GM23338 (cell line): Measurements from ENCODE around the gene FETUB. TPM values are rescaled to one million over a fixed set of nuclear protein-coding genes. Genes with fewer than 3 reads are reported as not detected.

Experiments used
- ATAC-seq: fragments of 200-7000 bp; cut with Tn5 transposase; 3 replicates; pipeline ENCODE4 v1.9.1; 2020
- DNase-seq: peaks from one replicate; pipeline ENCODE4 v3.0.0-alpha.2; 2015; ENCODE audit warnings: low spot score
- H2AFZ ChIP-seq: fragments of 200-600 bp; sonication (generic); 2 replicates; pipeline ENCODE4 v1.8.0; 2016; ENCODE audit warnings: antibody characterized with exemption, mild to moderate bottlenecking, moderate library complexity
- H3F3A ChIP-seq: fragments of 200-600 bp; sonication (generic); replicated peaks from 2 replicates; pipeline ENCODE4 v1.8.0; 2017; ENCODE audit warnings: antibody characterized with exemption, mixed run types, low read depth
- H3K27ac ChIP-seq: fragments of 200-600 bp; sonication (generic); 2 replicates; pipeline ENCODE4 v1.6.1; 2016; ENCODE audit warnings: low read depth
- H3K27me3 ChIP-seq: fragments of 200-600 bp; sonication (generic); 2 replicates; pipeline ENCODE4 v1.8.0; 2016; ENCODE audit warnings: mild to moderate bottlenecking, mixed run types, moderate library complexity; ENCODE audit not compliant: insufficient read depth
- H3K36me3 ChIP-seq: fragments of 200-600 bp; sonication (generic); 2 replicates; pipeline ENCODE4 v1.8.0; 2016; ENCODE audit warnings: mild to moderate bottlenecking; ENCODE audit not compliant: insufficient read depth
- H3K4me1 ChIP-seq: fragments of 200-600 bp; sonication (generic); 2 replicates; pipeline ENCODE4 v1.8.0; 2016; ENCODE audit warnings: mild to moderate bottlenecking, moderate library complexity; ENCODE audit not compliant: insufficient read depth
- H3K4me2 ChIP-seq: fragments of 200-600 bp; sonication (generic); 2 replicates; pipeline ENCODE4 v1.7.1; 2017; ENCODE audit warnings: mixed run types
- H3K4me3 ChIP-seq: fragments of 200-600 bp; sonication (generic); 2 replicates; pipeline ENCODE4 v1.6.1; 2016; ENCODE audit warnings: mixed run types
- H3K79me2 ChIP-seq: fragments of 200-600 bp; sonication (generic); replicated peaks from 2 replicates; pipeline ENCODE4 v1.8.0; 2017; ENCODE audit warnings: mild to moderate bottlenecking; ENCODE audit not compliant: insufficient read depth
- H3K9me2 ChIP-seq: fragments of 200-600 bp; sonication (generic); 2 replicates; pipeline ENCODE4 v1.8.0; 2017; ENCODE audit not compliant: insufficient read depth
- H4K20me1 ChIP-seq: fragments of 200-600 bp; sonication (generic); replicated peaks from 2 replicates; pipeline ENCODE4 v1.8.0; 2017; ENCODE audit warnings: mild to moderate bottlenecking; ENCODE audit not compliant: insufficient read depth
- H3K27ac Mint-ChIP-seq: 2 replicates; pipeline ENCODE4 v1.8.0; 2020; ENCODE audit warnings: inconsistent platforms, mild to moderate bottlenecking, moderate library complexity, mixed read lengths
- H3K27me3 Mint-ChIP-seq: 3 replicates; pipeline ENCODE4 v1.8.0; 2022; ENCODE audit warnings: low read depth, mild to moderate bottlenecking, moderate library complexity, mixed read lengths, inconsistent platforms; ENCODE audit not compliant: insufficient read depth, poor library complexity
- H3K36me3 Mint-ChIP-seq: 3 replicates; pipeline ENCODE4 v1.8.0; 2021; ENCODE audit warnings: low read depth, mild to moderate bottlenecking, inconsistent platforms, moderate library complexity, mixed read lengths
- H3K4me1 Mint-ChIP-seq: 3 replicates; pipeline ENCODE4 v1.8.0; 2020; ENCODE audit warnings: mild to moderate bottlenecking, inconsistent platforms, mixed read lengths
- H3K4me3 Mint-ChIP-seq: 3 replicates; pipeline ENCODE4 v1.8.0; 2021; ENCODE audit warnings: moderate library complexity, mild to moderate bottlenecking, inconsistent platforms, mixed read lengths
- H3K9me3 Mint-ChIP-seq: 3 replicates; pipeline ENCODE4 v1.8.0; 2020; ENCODE audit warnings: moderate library complexity, mild to moderate bottlenecking, inconsistent platforms, mixed read lengths
- CREB1 ChIP-seq: fragments of 250-450 bp; sonication (Bioruptor Pico); IDR thresholded peaks from 2 replicates; pipeline ENCODE4 v1.5.0; 2020; ENCODE audit warnings: low read depth, mild to moderate bottlenecking, moderate library complexity
- CTCF ChIP-seq, 2 experiments: fragments of 200-600 bp in 1 of 2; sonication (generic) in 1 of 2; conservative IDR thresholded peaks; 2 replicates each; pipeline versions ENCODE4 v1.5.1 to v1.6.1; 2016 to 2017; ENCODE audit warnings: antibody characterized with exemption in 2 of 2, low read depth in 2 of 2, mild to moderate bottlenecking in 2 of 2, moderate library complexity in 1 of 2
- ETS1 ChIP-seq: IDR thresholded peaks from 2 replicates; pipeline ENCODE4 v1.6.1; 2016; ENCODE audit warnings: antibody characterized with exemption
- EZH2 ChIP-seq: fragments of 200-600 bp; sonication (generic); IDR thresholded peaks from one replicate; pipeline ENCODE4 v1.8.0; 2017; ENCODE audit warnings: antibody characterized with exemption, mild to moderate bottlenecking, low read depth; ENCODE audit not compliant: unreplicated experiment
- EZH2phosphoT487 ChIP-seq: fragments of 200-600 bp; sonication (generic); IDR thresholded peaks from one replicate; pipeline ENCODE4 v1.8.1; 2018; ENCODE audit warnings: antibody characterized with exemption; ENCODE audit not compliant: unreplicated experiment
- JUNB ChIP-seq: IDR thresholded peaks from one replicate; pipeline ENCODE4 v1.6.1; 2016; ENCODE audit warnings: antibody characterized with exemption; ENCODE audit not compliant: unreplicated experiment
- NANOG ChIP-seq: IDR thresholded peaks from 2 replicates; pipeline ENCODE4 v1.6.1; 2016; ENCODE audit warnings: antibody characterized with exemption, borderline replicate concordance
- POLR2AphosphoS5 ChIP-seq: IDR thresholded peaks from 2 replicates; pipeline ENCODE4 v1.6.1; 2016; ENCODE audit warnings: antibody characterized with exemption, low read depth
- STAT1 ChIP-seq: IDR thresholded peaks from one replicate; pipeline ENCODE4 v1.6.1; 2016; ENCODE audit warnings: antibody characterized with exemption; ENCODE audit not compliant: unreplicated experiment
- ZNF114 ChIP-seq: fragments of 250-450 bp; sonication (Bioruptor Pico); IDR thresholded peaks from 2 replicates; pipeline ENCODE4 v1.5.0; 2020; ENCODE audit warnings: mild to moderate bottlenecking, moderate library complexity
- ZNF331 ChIP-seq: fragments of 250-450 bp; sonication (Bioruptor Pico); IDR thresholded peaks from 2 replicates; pipeline ENCODE4 v1.5.0; 2020; ENCODE audit warnings: low read depth, mild to moderate bottlenecking, moderate library complexity
- ZNF462 ChIP-seq: fragments of 250-450 bp; sonication (Bioruptor Pico); IDR thresholded peaks from 2 replicates; pipeline ENCODE4 v1.5.0; 2020; ENCODE audit warnings: mild to moderate bottlenecking, moderate library complexity
- polyA plus RNA-seq: library from polyadenylated mRNA; unstranded; fragments of >200 nt; fragmentation: Nextera tagmentation; extraction: Ambion mirVana; gene quantifications from 2 replicates; pipeline ENCODE4 v1.2.1, GENCODE V29; 2016
- total RNA-seq: library from RNA; depleted of rRNA; stranded (reverse); fragments of >200 nt; shearing (Covaris generic); gene quantifications from 2 replicates; pipeline ENCODE4 v1.2.3, GENCODE V29; 2014
- TF ChIP-seq, protein P1 (sequence below): IDR thresholded peaks from one replicate; pipeline ENCODE4 v1.6.1; 2018; ENCODE audit warnings: antibody characterized with exemption; ENCODE audit not compliant: unreplicated experiment

Gene FETUB
- total and polyA plus RNA-seq, 2 experiments from 2014 or later, result 0.26 TPM; not detected in 1

- TF ChIP-seq EZH2 (no peak), NANOG (no peak), CTCF (conservative IDR thresholded peaks at IDR 0.05; ENCODE audit: low read depth in 2 of 2) (no peak), EZH2phosphoT487 (no peak), STAT1 (no peak), ZNF331 (CRISPR knock-in tag) (no peak), CREB1 (CRISPR knock-in tag) (no peak), ZNF114 (CRISPR knock-in tag) (no peak), ETS1 (no peak), ZNF462 (CRISPR knock-in tag) (no peak), POLR2AphosphoS5 (no peak), JUNB (no peak)
- TF ChIP-seq, protein P1, sequence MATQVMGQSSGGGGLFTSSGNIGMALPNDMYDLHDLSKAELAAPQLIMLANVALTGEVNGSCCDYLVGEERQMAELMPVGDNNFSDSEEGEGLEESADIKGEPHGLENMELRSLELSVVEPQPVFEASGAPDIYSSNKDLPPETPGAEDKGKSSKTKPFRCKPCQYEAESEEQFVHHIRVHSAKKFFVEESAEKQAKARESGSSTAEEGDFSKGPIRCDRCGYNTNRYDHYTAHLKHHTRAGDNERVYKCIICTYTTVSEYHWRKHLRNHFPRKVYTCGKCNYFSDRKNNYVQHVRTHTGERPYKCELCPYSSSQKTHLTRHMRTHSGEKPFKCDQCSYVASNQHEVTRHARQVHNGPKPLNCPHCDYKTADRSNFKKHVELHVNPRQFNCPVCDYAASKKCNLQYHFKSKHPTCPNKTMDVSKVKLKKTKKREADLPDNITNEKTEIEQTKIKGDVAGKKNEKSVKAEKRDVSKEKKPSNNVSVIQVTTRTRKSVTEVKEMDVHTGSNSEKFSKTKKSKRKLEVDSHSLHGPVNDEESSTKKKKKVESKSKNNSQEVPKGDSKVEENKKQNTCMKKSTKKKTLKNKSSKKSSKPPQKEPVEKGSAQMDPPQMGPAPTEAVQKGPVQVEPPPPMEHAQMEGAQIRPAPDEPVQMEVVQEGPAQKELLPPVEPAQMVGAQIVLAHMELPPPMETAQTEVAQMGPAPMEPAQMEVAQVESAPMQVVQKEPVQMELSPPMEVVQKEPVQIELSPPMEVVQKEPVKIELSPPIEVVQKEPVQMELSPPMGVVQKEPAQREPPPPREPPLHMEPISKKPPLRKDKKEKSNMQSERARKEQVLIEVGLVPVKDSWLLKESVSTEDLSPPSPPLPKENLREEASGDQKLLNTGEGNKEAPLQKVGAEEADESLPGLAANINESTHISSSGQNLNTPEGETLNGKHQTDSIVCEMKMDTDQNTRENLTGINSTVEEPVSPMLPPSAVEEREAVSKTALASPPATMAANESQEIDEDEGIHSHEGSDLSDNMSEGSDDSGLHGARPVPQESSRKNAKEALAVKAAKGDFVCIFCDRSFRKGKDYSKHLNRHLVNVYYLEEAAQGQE, result no peak
- Mint-ChIP-seq H3K4me3 (no peak overlapping the region), H3K4me1 (peaks cover 3% of the 10 kb centered on the region; the same call in 1 of the 3 replicates), H3K9me3 (no peaks in the 10 kb centered on the region), H3K27ac (no peak overlapping the region), H3K36me3 (no peaks in the 10 kb centered on the region), H3K27me3 (peaks cover 2% of the 10 kb centered on the region)
- Histone ChIP-seq H3K4me3 (no peak overlapping the region), H3K4me2 (no peak overlapping the region), H3K36me3 (no peaks in the 10 kb centered on the region), H3K27ac (no peak overlapping the region), H4K20me1 (no peaks in the 10 kb centered on the region), H2AFZ (no peak overlapping the region), H3F3A (no peaks in the 10 kb centered on the region), H3K9me2 (peaks cover 15% of the 10 kb centered on the region; the same call in 1 of the 2 replicates), H3K4me1 (no peaks in the 10 kb centered on the region), H3K79me2 (no peaks in the 10 kb centered on the region), H3K27me3 (no peaks in the 10 kb centered on the region)
- DNase-seq (no peak), ATAC-seq (peak; percentile 71)
These were observed 54.3 kb downstream of the FETUB start for GRCh38 chr3:186694288-186695032.
